ENCODE measurements around the gene ACSM2A.
"Not testable (repeated sequence)": the region's sequence is repeated elsewhere in the genome, so short reads cannot be mapped to it uniquely, and the experiment has no call there.

Gene ACSM2A

GRCh38 chr16:20459227-20459626, 7.9 kb downstream of the ACSM2A start:
- DNase-seq, result not testable (repeated sequence)

- not testable (repeated sequence) for DNase-seq
Measured at GRCh38 chr16:20460313-20460712, 9.0 kb downstream of the ACSM2A start.

DNA sequence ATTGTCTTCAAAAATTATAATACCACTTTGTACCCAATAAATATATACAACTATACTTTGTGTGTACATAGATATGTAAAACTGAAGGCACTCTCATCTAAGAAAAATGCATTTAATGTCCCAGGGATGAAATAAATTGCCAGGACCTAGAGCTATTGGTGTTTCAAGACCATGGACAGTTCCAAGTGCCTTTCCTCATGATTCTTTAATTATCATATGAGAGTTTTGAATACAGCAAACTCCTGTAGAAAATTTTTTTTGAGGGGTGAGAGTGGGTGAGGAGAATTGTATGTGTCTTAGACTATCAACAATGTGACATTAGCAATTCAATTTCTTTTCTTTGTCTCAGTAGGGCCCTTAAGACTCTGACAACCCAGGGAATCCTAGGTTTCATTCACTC, 17.6 kb downstream of the ACSM2A start:
- not testable (repeated sequence) for DNase-seq

DNA sequence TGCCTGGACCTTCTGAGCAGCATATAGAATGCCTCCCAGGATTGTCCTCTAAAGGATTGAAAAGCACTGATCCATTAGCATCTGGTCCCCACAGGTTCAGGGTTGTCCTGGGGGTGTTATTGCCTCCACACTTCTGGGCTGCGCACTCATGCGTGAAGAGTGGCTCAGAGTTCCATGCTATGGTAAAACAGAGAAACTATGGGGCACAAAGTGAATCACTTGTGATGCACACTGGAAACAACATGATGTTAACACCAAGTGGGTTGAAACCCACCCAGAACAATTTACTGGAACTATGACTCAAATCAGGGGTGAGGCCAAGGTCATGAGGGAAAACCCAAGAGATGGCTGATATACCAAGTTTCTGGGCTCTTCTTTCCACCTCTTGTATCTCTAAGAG, 18.6 kb downstream of the ACSM2A start:
- not testable (repeated sequence) for DNase-seq

- not testable (repeated sequence) for DNase-seq
Measured at GRCh38 chr16:20470732-20471131, 19.4 kb downstream of the ACSM2A start.

GRCh38 chr16:20477188-20477744, 25.9 kb downstream of the ACSM2A start:
- not testable (repeated sequence) for DNase-seq

DNA sequence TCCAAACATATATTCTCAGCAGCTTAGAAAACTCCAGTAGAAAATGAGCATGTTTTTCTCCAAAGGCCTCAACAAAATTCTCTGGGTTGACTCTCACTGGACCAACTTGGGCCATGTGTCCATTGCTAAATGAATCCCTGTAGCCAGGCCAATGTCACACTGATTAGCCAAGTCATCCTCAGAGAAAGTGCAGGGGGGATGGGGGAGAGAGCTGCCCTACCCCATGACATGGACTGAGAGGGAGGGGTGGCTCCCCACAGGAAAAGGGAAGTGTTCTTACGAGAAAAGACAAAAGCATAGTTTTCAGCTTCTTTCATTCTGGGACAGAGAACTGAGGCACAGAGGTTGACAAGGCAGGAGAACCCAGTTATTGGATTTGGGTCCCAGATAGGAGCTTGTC, 32.7 kb downstream of the ACSM2A start:
- DNase-seq, result not testable (repeated sequence)

DNA sequence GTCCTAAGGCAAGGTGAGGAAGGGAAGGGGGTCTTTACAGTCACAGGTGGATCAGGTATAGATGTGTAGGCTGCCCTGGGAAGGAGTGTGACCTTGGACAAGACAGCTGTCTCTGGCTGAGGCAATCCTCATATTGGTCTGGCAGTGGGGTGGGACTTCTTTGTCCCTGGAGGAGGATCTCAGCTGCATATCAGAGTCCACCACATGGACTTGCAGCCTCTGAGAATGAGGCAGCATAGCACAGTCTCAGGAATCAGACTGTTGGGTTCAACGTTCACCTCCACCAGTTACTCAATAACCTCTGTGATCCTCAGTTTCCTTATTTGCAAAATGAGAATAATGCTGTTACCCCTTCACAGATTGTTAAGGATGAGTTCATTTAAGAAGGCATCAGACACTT, 33.4 kb downstream of the ACSM2A start:
- DNase-seq, result no peak

- no peak for DNase-seq
Measured at GRCh38 chr16:20485408-20485807, 34.1 kb downstream of the ACSM2A start.

- DNase-seq, result not testable (repeated sequence)
Measured at GRCh38 chr16:20490994-20491393, 39.7 kb downstream of the ACSM2A start.

DNA sequence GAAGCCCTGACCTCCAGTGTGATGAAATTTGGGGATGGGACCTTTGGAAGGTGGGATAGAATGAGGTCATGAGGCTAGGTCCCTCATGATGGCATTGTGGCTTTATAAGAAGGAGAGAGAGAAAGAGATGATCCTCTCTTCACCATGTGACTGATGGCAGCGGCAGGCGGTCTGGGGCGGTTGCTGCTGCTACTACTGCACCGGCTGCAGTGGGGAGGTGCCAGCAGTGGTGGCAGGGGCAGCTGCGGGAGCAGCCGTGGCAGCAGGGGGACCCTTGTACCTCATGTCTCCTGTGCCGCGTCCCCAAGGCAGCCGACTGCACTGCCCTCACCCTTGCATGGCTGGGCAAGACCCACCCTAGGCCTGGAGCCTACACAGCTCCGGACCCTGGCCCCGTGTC, 40.1 kb downstream of the ACSM2A start:
- not testable (repeated sequence) for DNase-seq

GRCh38 chr16:20504418-20504817, 53.1 kb downstream of the ACSM2A start:
- DNase-seq, result no peak

- DNase-seq, result no peak
Measured at GRCh38 chr16:20507280-20507679, 56.0 kb downstream of the ACSM2A start.

DNA sequence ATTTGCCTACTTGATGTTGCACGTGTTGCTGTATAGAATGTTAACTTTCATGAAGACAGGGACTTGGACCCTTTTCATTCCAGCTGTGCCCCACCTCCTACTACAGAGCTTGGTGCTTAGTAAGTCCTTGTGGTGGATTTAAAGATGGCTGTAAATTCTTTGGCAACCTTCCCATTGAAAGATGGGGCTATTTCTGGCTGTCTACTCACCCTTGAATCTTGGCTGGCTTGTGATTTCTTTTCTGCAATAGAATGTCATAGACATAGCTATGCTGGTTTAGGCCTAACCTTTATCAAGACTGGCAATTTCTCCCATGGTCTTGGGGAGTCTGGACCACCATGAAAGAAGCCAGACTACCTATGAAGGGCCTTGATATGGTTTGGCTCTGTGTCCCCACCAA, 59.0 kb downstream of the ACSM2A start:
- no peak for DNase-seq

DNA sequence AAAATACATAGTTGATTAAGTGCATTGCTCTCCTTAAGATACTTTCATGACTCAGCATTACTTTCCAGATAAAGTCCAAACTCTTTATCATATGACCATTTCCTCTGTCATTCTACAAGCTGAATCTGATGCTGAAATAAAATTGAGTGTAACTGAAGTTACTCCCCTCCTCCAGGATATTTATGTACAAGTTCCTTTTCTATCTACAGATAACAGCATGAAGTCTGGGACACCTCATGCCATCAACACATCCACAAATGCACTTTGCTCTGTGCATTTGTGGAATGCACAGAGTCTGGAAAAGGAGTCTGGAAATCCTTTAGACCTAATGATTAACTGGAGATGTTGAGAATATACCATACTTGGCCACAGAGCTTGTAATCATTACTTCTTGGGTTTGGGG, 64.4 kb downstream of the ACSM2A start:
- no peak for DNase-seq

- no peak for DNase-seq
Measured at GRCh38 chr16:20517149-20517548, 65.8 kb downstream of the ACSM2A start.

DNA sequence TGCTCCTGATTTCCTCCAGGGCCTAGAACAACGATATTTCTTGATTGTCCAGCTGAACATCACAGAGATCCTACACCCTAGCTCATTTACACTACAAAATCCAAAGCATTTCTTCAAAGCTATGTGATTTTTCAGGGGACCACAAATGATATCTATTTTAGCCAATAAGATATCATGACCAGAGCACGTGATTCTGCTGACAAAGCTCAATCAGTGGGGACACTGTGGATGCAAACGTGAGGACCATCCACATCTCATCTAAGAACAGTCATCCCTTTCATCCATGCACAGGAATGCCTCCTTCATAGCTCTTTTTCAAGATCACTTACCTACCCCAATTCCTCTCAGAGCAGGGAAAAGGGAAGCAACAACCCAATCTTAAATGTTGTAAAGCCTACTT, 67.9 kb downstream of the ACSM2A start:
- no peak for DNase-seq

DNA sequence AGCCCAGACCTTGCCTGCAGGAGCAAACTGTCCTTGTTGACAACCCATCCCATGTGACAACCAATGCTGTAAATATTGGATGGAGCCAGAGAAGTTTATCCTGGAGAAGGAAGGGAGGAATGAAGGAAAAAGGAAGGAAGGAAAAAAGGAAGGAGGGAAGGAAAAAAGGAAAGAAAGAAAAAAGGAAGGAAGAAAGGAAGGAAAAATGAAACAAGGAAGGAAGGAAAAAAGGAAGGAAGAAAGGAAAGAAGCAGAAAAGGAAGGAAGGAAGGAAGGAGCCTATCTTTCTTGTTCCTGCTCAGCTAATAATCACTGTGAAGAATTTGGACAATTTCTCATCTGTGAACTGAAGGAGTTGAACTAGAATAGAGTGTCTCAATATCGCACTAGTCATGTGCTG, 68.8 kb downstream of the ACSM2A start:
- DNase-seq, result no peak

- not testable (repeated sequence) for DNase-seq
Measured at GRCh38 chr16:20531795-20532194, 80.5 kb downstream of the ACSM2A start.

GRCh38 chr16:20532284-20532792, 81.0 kb downstream of the ACSM2A start:
- not testable (repeated sequence) for DNase-seq

DNA sequence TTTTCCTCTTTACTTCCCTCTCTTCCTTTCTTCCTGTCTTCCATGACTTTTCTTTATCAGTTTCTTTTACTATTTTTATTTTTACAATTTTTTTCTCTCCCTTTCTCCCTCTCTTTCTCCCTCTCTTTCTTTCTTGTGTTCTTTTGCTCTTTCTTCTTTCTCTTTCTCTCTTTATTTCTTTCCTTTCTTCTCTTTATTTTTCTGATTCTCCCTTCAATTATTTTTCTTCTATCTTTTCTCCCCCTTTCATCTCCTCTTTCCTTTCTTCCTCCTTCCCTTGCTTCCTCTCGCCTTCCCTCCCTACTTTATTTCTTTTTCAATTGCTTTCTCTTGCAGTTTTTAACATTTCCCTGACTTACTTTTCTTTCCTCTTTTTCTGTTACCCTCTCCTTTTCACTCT, 85.3 kb downstream of the ACSM2A start:
- DNase-seq, result not testable (repeated sequence)
